ENCODE data around the gene SDC1.
A peak's percentile ranks its signal among the peaks of the same experiment; 100 is the strongest.
"Not testable (repeated sequence)": the region's sequence is repeated elsewhere in the genome, so short reads cannot be mapped to it uniquely, and the experiment has no call there.

Gene SDC1

DNA sequence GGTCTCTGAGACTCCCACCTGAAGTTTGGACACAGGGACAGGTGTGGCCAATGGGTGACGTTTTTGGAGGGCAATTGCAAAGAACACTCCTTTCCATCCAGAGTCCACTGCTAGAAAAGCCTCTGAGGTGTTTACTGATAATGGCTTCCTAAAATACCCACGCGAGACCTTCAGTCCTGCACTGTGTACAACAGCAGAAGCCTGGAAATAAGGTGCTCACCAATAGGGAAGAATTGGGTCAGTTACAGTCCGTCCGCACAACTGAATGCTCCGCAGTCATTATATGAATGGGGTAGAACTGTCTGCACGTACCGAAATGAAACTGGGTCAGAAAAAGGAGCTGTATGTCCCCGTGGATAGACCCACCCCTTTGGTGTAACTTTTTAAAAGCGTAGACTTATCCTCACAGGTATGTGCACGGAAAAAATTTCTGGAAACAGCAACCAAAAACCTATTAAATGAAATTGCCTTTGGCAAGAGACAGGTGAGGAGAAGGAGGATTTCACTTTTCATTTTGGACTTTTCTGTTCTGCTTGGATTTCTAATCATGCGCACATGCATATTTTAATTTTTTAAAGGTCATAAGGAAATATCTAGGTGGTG lies 29.4 kb downstream of the SDC1 start:
- no peak for DNase-seq

DNA sequence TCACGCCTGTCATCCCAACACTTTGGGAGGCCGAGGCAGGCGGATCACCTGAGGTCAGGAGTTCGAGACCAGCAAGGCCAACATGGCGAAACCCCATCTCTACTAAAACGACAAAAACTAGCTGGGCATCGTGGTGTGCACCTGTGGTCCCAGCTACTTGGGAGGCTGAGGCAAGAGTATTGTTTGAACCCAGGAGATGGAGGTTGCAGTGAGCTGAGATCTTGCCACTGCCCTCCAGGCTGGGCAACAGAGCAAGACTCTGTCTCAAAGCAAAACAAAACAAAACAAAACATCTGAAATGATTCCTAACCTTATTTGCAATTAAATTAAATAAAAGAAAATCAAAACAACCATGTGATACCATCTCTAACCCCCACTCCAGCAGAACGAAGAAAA lies 29.9 kb downstream of the SDC1 start:
- not testable (repeated sequence) for DNase-seq

DNA sequence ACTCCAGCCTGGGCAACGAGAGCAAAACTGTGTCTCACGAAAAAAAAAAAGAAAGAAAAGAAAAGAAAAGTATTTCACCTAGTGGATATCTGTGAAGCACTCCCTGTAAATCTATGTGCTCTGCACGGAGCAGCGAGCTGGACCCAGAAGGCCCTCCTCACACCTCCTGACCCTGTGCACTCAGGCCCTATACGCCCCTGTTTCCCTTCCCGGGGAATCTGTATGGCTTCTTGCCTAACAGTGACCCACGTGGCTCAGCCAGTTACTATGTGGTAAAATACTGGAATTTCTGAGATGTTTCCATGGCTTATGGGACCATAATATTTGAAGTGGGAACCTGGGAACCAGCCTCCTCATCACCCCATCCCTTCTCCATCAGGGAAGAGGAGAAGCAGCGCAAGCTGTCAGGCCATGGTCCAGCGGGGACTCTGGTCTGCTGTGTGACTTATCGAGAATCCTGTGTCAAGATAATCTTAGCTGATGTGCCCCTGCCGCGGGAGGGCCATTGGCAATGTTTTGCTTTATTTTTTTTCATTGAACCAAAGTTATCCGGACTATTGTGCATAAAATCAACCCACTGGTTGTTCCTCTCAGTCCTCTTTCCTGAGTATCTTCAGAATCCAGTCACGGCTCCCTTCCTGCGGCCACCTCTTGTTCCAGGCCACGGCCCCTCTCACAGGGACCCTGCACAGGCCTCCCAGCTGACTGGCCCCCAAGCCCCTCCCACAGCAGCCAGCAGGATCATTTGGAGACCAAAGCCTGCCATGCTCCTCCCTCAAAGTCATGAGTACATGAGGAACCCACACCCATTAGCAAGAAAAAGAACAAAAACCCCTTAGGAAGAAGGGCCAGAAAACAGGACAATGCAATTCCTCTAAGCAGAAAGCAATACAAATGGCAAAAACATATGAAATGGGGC lies 30.6 kb downstream of the SDC1 start:
- no peak for DNase-seq

DNA sequence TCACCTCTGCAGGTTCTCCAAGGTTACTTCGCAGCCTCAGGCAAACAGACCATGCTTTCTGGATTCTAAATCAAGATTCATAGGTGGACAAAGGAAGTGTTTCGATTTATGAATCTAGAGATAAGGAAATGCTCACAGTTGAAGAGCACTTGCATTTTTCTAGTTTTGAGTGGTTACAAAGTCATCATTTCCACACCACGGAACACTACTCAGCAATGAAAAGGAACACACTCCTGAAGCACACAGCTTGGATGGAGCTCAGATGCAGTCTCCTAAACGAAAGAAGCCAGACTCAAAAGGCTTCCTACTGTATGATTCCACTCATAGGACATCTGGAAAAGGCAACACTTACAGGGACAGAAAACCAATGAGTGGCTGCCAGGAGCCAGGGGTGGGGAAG lies 31.7 kb downstream of the SDC1 start:
- DNase-seq = no peak

DNA sequence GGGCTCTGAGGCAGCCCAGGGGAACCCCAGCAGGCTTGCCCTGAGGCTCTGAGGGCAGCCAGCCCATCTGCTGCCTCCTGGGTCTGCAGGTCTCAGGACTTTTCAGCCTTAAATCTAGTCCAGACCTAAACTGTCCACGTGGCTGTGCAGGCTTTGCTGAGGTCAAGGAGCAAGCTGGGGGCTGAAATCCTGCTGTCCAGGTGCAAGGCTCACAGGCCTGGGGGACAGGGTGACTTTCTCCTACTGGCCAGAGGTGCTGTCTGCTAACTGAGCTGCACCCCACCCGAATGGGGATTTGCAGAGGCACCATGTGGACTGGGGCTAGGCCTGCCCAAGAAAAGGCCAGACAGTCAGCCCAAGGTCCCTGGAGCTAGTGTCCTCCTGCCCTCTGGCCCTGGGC lies 32.1 kb downstream of the SDC1 start:
- DNase-seq = no peak

DNA sequence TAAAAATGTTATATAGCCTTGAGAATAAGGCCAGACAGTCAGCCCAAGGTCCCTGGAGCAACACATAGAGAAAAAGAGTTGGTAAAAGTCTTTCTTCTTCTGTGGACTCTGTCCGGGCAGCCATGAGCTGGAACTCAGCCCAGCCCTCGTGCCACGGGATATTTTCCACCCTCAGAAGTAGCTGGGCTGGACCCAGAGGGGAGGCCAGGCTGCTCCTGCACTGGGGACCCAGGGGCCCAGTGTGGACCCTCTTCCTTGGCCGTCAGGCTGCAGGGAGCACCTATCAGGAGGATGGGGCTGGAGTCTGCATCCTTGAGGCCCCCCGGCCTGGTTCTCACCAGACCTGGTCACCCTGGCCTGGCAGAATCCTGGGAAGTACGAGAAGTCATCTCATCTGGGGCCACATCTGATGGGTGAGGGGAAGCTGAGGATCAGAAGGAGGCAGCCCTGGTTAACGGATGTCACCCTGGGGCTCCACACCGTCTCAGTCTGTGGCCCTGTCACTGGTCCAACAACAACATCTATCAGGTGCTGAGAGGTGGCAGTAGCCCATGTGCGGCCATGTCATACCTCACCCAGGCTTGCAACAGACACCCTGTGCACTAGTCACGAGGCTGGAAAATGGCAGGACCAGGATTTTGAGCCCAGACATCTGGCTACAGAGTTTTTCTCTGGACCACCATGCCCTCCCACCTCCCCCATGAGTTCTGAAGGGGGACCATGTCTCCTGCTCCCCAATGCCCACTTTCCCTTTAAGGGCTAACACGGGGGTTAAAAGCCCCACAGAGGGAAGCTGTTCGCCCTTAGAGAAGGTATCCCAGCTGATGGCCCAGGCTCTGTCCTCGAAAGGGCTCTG lies 33.0 kb downstream of the SDC1 start:
- DNase-seq = no peak

DNA sequence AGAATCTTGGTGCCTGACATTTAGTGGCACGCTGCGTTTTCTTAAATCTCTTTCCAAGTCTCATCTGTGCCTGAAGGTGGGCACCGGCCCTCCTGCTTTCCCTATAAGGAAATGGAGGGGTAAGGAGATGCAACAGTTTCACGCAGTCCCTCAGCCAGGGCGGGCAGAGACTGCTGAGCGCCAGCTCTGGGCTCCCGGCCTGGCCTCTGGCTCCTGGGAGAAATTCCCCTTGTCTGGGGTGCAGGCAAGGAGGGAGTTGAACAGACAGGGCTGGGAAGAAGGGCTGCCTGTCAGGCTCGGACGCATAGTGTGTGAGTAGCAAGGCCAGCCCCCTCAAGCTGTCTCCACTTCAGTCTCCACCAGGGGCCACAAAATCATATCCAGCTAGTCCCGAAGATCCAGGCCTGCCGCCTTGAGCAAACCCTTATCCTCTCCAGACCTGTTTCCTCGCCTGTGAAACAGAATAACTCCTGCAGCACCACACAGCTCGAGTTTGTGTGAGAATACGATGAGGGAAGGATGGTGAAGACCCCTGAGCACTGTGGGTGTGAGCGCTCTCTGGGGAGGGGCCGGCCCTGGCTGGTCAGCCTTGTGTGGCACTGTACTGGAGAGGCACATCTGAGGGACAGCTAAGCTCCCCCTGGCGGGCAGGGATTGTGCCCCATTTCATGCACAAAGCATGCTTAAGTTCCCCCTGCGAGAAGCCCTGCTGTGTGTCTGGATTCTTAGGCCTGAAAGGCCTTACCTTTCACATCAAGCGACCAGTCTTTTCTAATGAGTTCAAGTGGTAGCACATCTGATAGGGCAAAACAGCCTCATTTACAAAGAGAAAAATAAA lies 33.8 kb downstream of the SDC1 start:
- peak; percentile 61 for DNase-seq

DNA sequence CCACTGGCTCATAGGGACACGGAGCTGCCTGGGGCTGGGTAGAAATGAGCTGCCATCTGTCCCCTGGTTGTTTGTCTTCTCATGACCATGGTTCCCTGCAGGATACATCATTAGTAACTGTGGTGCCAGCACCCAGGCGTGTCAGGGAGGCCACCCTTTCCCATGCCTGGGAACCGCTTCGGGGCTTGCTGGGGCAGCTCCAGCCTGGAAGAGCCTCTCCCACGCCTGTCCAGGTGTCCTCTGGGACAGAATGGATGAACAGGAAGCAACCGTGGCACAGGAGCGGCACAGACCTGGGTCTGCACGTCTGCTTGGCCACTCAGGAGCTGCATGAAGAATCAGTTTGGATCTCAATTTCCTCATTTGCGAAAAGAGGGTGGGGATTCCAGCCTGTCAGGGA lies 34.8 kb downstream of the SDC1 start:
- no peak for DNase-seq

DNA sequence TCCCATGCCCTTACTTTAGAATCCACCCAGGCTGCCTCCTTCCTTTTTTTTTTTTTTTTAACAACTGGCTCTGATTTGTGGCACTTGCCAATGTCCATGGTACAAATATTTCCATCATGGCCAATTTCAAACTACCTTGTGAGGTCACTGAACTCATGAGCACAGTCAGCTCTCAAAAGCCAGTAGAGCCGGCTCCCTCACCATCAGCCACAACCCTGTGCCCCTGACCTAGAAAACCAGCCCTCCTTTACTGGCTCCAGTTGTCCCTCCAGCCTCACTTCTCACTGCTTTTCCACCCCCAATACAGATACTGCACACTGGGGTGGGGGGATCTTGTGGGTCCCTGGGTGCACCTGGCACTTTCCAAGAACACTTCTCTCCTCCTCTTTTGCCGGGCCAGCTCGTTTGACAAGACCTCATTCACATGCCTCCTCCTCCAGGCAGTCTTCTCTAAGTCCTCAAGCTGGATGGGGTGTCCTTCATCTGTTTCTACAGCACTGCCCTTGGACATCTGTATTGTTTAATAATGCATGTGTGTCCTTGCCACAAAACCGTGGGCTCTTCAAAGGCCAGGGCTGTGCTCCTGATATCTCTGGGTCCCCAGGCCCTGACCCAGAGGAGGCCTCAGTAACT lies 35.5 kb downstream of the SDC1 start:
- DNase-seq = no peak

DNA sequence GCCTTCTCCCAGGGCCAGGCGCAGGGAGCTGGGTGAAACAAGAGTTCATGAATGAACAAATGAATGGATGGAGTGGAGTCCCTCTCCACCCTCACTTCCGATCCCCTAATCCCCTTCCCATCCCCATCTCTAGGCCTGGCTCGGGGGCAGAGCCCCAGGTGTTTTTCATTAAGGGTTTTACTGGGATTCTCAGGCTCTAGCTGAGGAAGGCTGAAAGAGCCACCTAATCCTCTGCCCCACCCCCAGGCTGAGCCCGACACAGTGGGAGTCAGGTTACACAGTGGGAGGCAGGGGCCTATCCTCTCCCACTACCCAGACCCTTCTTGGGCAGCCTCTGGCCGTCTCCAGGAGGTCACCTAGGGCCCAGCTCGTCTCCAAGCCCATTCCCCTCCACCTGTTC lies 36.1 kb downstream of the SDC1 start:
- peak; percentile 72 for DNase-seq

DNA sequence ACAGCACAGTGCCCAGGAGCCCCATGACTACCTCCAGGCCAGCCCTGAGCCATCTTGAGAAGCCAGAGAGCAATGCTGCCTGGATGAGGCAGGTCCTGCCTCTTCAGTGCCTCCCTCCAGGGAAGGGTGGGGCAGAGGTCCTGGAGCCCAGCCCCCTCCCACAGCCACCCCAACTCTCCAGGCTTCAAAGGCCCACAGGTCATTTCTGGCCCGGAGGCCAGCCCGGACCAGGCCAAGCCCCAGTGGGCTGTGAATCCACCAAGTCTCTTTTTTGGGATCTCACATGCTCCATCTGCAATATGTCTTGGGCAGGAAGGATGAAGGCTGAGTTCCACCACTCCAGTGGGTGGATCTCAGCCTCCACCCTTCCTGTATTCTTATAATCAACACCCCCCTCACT lies 36.7 kb downstream of the SDC1 start:
- DNase-seq = no peak

DNA sequence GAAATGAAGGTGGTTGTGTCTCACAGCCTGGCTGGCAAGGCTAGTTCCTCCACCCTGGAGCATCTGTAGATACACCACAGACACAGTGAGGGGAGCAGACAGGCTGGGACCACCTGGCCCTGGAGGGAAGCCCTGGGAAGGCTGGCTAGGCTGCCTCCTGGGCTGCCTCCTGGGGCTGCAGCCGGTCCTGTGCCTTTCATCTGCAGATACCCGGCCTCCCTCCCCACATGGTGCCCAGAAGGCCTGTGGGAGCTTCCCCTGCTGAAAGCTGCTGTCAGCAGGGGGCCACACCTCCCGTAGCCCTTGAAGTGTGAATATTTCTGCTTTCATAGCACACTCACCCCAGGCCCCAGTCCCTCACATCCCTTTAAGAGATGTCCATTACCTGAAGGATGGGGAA lies 37.6 kb downstream of the SDC1 start:
- DNase-seq = no peak

DNA sequence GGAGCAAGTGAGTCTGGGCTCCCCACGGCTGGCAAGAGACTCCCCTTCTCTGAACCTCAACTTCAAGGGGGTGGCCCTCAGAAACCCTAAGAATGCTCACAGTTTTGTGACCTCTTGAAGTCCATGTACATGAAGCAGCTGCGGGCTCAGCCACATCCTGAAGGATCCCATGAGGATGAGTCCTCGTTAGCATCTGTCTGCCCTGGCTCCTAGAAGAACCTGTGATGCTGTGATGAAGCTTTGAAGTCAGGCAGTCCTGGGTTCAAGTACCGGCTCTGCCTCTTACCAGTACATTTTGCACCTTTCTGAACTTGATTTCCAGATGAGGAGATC lies 38.1 kb downstream of the SDC1 start:
- DNase-seq = no peak

DNA sequence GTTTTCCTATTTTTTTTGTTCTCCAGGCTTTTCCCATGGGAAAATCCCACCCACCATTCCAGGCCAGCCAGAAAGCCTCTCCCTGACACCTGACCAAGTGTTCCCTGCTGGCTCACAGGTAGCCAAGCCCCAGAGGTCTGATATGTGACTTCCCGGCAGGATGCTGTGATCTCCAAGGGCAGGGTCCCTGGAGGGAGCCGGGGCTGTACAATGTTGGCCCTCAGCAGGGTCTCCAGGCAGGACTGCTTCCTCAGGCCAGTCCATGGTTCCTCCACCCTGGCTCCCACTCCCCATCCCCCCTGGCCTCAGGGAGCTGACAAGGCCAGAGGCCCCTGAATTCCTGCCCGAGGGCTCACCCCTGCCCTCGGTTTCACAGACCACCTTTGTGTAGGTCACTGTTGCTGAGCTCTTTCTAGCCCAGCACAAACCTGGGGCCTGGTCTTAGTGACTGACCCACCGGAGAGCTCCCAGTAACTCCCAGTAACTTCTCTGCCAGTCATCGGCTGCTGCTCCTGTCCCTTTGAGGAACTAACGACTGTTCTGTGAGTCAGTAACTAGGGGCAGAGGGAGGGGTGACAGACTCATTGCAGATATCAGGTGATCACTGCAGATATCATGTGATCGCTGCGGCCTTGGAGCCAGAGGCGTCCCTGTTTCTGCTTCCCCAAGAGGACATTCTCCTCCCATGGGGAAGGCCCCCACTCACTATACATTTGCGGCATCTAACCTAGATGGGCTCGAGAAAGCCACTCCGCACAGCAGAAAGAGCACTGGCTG lies 38.7 kb downstream of the SDC1 start:
- no peak for DNase-seq

DNA sequence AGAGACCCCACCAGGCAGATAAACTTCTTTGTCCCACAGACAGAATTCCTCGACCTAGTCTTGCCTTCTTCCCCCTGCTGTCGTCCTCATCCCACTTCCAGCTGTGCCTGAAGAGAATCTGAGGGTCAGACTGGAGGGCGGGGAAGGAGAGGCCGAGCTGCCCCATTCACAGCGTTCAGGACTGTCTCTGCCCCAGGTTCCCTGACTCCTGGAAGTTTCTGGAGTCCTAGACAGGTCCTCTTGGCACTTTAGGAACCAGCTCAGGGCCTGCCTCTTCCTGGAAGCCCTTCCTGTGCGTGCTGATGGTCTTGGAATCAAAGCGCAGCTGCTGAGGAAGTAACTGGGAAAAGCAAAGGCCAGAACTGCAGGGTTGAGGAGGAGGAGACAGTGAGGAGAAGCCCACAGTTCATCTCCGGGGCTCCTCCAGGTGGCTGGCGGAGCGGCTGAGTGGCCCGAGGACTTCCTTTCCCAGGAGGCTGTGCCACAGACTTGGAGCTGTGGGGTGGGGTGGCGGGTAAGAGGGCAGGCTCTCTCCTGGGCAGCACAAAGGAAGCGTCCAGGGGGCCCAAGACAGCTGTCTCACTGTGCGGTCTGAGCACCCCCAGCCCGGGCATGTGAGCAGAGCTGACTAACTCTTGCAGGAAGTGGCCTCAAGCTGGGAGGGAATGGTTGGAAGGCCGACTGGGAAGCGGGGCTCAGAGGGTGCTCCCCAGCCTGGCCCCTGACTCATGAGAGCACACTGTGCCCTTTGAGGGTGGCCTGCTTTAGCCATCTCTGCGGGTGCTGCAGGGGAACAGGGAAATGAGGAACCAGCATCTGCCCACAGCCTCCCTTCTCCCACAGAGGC lies 39.5 kb downstream of the SDC1 start:
- DNase-seq = no peak

DNA sequence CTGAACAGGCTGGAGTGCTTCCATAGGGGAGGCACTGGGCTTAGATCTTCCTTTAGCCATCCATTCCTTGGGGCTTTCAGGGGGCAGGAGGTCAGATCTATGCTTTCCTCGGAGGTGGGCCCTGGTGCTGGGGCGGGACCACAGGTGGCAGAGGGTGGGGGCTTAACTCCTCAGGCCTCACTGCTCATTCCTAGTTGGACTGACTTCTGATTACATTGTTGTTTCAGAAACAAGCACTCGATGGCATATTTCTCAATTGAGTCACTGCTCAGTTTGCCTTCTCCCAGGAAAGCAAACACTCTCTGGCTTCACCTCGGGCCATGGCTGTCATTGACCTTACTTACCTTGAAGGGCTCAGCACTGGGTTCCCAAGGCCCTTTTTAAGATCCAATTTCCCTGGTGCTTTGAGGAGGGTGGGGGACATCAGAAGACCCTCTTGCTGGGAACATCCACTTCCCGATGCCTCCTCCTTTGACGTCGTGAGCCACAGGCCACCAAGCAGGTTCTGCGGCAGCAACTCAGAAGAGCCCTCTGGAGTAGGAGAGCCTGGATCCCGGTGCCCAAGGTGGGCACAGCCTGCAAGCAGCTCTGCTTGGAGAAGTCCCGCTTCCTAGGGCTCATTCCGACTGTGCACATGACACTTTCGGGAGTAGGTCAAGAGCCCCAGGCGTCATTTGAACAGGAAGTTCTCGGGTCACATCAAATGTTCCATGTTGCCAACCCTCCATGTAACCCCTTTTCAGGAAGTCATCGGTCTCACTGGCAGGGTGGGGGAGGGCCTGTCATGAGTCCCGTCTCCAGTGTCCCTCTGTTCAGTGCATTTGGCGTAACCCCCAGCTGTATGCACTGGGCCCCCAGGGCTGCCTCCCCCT lies 40.6 kb downstream of the SDC1 start:
- no peak for DNase-seq

DNA sequence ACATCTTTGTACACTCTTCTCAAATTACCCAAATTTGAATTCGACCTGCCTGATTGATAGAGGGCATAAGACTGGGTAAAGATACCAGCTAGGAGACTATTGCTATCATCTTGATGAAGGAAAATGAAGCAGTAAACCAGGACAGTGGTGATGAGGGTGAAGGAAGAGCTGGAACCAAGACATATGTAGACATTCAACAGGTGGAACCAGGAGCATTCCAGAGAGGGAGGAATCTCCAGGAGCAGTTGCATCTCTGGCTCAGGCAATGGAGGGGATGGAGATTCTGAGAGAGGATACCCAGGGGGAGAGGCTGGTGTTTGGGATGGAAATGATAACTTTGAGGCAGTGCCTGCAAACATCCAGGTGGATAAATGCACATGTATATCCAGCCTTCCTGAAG lies 41.6 kb downstream of the SDC1 start:
- no peak for DNase-seq

DNA sequence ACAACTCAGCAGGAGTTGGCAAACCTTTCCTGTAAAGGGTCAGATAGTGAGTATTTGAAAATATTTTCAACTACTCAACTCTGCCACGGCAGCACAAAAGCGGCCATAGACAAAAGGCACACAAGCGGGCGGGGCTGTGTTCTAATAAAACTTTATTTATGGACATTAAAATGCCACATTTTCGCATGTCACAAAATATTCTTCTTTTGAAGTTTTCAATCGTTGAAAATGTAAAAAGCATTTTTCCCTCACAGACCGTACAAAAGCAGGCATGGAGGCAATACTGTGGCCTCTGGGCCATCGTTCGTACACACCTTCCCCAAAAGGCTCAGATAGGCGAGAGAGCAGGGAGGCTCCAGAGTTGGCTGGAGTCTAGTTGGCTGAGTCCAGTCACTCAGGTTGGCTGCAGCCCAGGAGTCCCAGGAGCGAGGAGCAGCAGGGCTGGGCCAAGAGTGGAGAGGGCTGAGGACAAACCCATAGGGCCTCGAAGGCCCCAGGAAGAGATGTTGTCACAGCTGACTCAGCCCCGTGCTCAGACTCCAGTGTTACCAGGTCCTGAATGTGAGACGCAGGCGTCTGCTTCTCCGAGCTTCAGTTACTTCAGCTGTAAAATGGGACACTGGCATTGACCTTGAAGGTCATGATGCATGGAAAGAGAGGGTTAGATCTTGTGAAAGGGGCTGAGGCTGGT lies 42.5 kb downstream of the SDC1 start:
- no peak for DNase-seq

DNA sequence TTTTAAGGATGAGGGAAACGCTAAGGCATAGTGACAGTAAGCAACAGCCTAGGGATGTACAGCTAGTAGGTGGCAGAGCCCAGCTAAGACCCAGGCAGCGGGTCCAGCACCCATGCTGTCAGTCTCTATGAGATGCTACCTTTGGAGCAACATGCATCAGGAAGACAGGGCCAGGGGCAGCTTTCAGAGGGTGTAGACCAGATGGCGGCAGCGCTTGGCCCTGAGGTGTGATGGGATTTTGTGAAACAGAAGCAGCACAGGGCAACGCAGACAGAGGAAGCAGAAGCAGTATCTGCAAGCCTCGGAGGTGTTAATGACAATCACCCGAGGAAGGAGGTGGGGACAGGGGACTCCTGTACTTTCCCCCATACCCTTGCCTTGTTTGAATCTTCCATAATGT lies 43.2 kb downstream of the SDC1 start:
- no peak for DNase-seq
